ENCODE results near the gene C5orf22. TPM values are rescaled to one million over a fixed set of nuclear protein-coding genes. Genes with fewer than 3 reads are reported as not detected.
A peak's percentile ranks its signal among the peaks of the same experiment; 100 is the strongest.

C5orf22 gene
- total and polyA plus RNA-seq, 2 of the 4 experiments (the other 2 are of a cell fraction), result 11.2 to 19.9 TPM

- no peak overlapping the region for H3K14ac ChIP-seq (replicated peaks; ENCODE audit: low read depth, low read length)
These were observed 42.7 kb downstream of the C5orf22 start for GRCh38 chr5:31574772-31575171.

More at GRCh38 chr5:31574772-31575171, 42.7 kb downstream of the C5orf22 start:
- CTCF ChIA-PET, result no interaction called here
- WGBS, 2 experiments (ENCODE audit: extremely low coverage in 2 of 2, insufficient read length in 1 of 2), result 100% methylated on average over 1 of the region's 4 CpGs; no CpG with 5 or more reads in 1 of the 2 experiments
- Histone ChIP-seq H2AK9ac (replicated peaks; ENCODE audit: low read depth, low read length, poor library complexity) (no peak overlapping the region), H2AFZ (replicated peaks; ENCODE audit: low read length, poor library complexity) (no peak overlapping the region), H3K4me2 (ENCODE audit: low read depth, low read length) (no peak overlapping the region), H4K8ac (ENCODE audit: low read depth in 2 of 2, low read length in 2 of 2) (no peak overlapping the region), H3K4me3 (ENCODE audit: insufficient read depth, low read depth, low read length) (no peak overlapping the region), H3K9me3 (ENCODE audit: control insufficient read depth, insufficient read depth, low read length) (no peaks in the 10 kb centered on the region), H4K20me1 (ENCODE audit: insufficient read depth, low read length) (no peaks in the 10 kb centered on the region), H3K9ac (ENCODE audit: low read depth, low read length) (no peak overlapping the region), H3K23ac (ENCODE audit: low read depth, low read length) (no peak overlapping the region), H4K5ac (ENCODE audit: low read depth, low read length) (no peak overlapping the region), H3K56ac (ENCODE audit: extremely low read depth, insufficient read depth, low read length) (no peak overlapping the region), H3K9me1 (ENCODE audit: insufficient read depth, low read length) (no peaks in the 10 kb centered on the region), H2BK5ac (ENCODE audit: low read depth, low read length, poor library complexity, severe bottlenecking) (no peak overlapping the region), H2BK20ac (ENCODE audit: low read depth, low read length) (no peak overlapping the region), H2AK5ac (ENCODE audit: low read depth, low read length) (no peak overlapping the region), H3K27me3 (ENCODE audit: control insufficient read depth, insufficient read depth, low read length) (peaks cover 3% of the 10 kb centered on the region), H3K79me1 (ENCODE audit: low read depth in 1 of 2, low read length in 2 of 2) (no peaks in the 10 kb centered on the region), H3K27ac (ENCODE audit: insufficient read depth, low read length) (no peak overlapping the region), H3K36me3 (ENCODE audit: control insufficient read depth, insufficient read depth, low read length) (no peaks in the 10 kb centered on the region), H2BK15ac (ENCODE audit: low read depth, low read length) (no peak overlapping the region), H2BK120ac (ENCODE audit: low read depth, low read length) (no peak overlapping the region), H3K18ac (ENCODE audit: low read depth, low read length) (no peak overlapping the region), H4K91ac (ENCODE audit: insufficient read depth, low read depth, low read length) (no peak overlapping the region), H3K4me1 (ENCODE audit: control insufficient read depth, insufficient read depth, low read length) (no peaks in the 10 kb centered on the region), H3K4ac (ENCODE audit: low read depth, low read length) (no peak overlapping the region)
- POLR2A ChIA-PET (ENCODE audit: unreplicated experiment), result no interaction called here
- ATAC-seq (ENCODE audit: low read depth), result no peak
- peak; percentile 74 for TF ChIP-seq MAFK (IDR thresholded peaks at IDR 0.05; ENCODE audit: low read depth, low read length)
- TF ChIP-seq SMC3 (IDR thresholded peaks at IDR 0.05; ENCODE audit: low read depth, low read length), result no peak
- no TSS peak for BruUV-seq (replicated peaks)
- intact Hi-C loops (cut with micrococcal nuclease), result no loop called here
- dilution Hi-C loops (cut with HindIII; ENCODE audit: low sequenced_read_pairs, unreplicated experiment), result no loop called here
- in situ Hi-C loops (cut with MboI; ENCODE audit: low sequenced_read_pairs), result no loop called here
- no peak for DNase-seq
